Activated CD4-positive, alpha-beta T cell treated with anti-CD3 and anti-CD28 coated beads, Interleukin-2, amount 50 U/mL, for 4 hours (primary cell): Measurements from ENCODE around the gene AGAP5.

Source experiments
- DNase-seq, 2 experiments: peaks; one replicate each; pipeline ENCODE4 v3.0.0-alpha.2; 2020

The AGAP5 gene

DNA sequence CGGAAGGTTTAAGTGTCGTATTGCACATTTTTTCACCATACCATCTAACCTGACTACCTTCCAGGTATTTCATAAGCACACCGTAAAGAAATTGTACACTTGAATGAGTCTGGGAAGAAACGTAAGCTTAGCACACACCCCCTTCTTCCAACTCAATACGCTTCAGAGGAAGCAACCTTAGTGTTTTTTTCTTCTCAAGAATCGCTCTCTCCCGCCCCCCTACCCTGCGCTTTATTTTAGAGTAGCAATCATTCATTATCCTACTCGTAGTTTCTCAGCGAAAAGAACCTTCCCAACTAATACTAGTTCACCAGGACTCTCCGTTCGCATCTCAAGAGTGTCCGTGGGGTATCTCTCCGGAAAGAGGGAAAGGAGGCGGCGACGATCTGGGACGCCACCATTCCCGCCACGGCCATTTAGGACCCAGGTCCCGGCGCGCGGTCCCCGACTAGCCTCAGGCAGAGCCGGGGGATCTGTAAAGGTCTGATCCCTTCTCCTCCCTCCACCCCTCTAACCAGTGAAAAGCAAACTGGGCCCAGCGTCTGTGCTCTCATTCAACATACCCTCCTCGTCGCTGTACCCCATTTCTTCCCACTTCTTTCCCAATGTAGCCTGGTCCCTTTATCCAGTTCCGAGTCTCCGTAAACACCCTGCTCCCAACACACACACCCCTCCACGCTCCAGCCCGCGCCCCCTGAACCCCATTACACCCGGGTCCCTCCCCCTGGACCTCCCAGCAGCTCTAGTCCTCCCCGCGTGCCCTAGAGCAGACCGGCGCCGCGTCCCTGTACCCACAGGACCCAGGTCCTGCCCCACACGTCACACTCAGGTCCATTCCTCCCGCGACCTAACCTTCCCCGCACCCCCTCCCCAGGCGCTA is 72.7 kb downstream of the AGAP5 start:
- no peak for DNase-seq
